IMR-90 (cell line): Measurements from ENCODE around the gene KDM2B.

ENCODE experiments used
- BHLHE40 ChIP-seq: fragments of 150-350 bp; IDR thresholded peaks from 2 replicates; pipeline ENCODE4 v1.6.1; 2016; ENCODE audit warnings: mild to moderate bottlenecking, low read depth, low read length
- CTCF ChIP-seq: conservative IDR thresholded peaks from 2 replicates; pipeline ENCODE4 v1.5.1; 2012; ENCODE audit warnings: mild to moderate bottlenecking, low read depth, low read length, improper control_type of control experiment
- RCOR1 ChIP-seq: IDR thresholded peaks from 2 replicates; pipeline ENCODE4 v1.6.1; 2012; ENCODE audit warnings: mild to moderate bottlenecking, low read length, improper control_type of control experiment; ENCODE audit not compliant: insufficient replicate concordance
- SMC3 ChIP-seq: fragments of 150-350 bp; IDR thresholded peaks from 2 replicates; pipeline ENCODE4 v1.6.1; 2016; ENCODE audit warnings: low read depth, mild to moderate bottlenecking, antibody characterized with exemption, low read length, moderate library complexity
- USF2 ChIP-seq: fragments of 150-350 bp; IDR thresholded peaks from 2 replicates; pipeline ENCODE4 v1.6.1; 2017; ENCODE audit warnings: mild to moderate bottlenecking, antibody characterized with exemption, low read length, low read depth

GRCh38 chr12:121494093-121494787 lies 86.6 kb downstream of the KDM2B start:
- TF ChIP-seq CTCF: peak; percentile 72
- TF ChIP-seq BHLHE40: no peak
- TF ChIP-seq SMC3: peak; percentile 66
- no peak for TF ChIP-seq RCOR1
- no peak for TF ChIP-seq USF2
